ENCODE data around the gene PAPOLA. TPM values are rescaled to one million over a fixed set of nuclear protein-coding genes. Genes with fewer than 3 reads are reported as not detected.

The PAPOLA gene
- total RNA-seq, 1 donor from 2014 or later, result 110 TPM

Other genes with a start within 250 kb of the PAPOLA start
- gene BDKRB1, start 246.2 kb upstream of the PAPOLA start, total RNA-seq, result not detected in 2 replicates
- gene ATG2B, start 139.0 kb upstream of the PAPOLA start, total RNA-seq, result 16.0 and 18.9 TPM in 2 replicates
- 26.6 and 49.0 TPM in 2 replicates for gene GSKIP, start 138.9 kb upstream of the PAPOLA start, total RNA-seq
- 0.42 and 0.92 TPM in 2 replicates for gene AK7, start 110.3 kb upstream of the PAPOLA start, total RNA-seq